Neuronal stem cell (in vitro differentiated cells): ENCODE measurements around the gene ACO1.
"Not testable (repeated sequence)": the region's sequence is repeated elsewhere in the genome, so short reads cannot be mapped to it uniquely, and the experiment has no call there.

Experiments used
- DNase-seq: peaks from one replicate; pipeline ENCODE4 v3.0.0-alpha.2; 2013; ENCODE audit warnings: low spot score
- H2AFZ ChIP-seq: one replicate; pipeline ENCODE4 v1.6.1; 2013; ENCODE audit warnings: mild to moderate bottlenecking, low read length, inconsistent platforms
- H2AK5ac ChIP-seq: 2 replicates; pipeline ENCODE4 v1.6.1; 2013; ENCODE audit warnings: low read depth, mild to moderate bottlenecking, inconsistent platforms, low read length, moderate library complexity, mixed read lengths
- H2BK120ac ChIP-seq: 2 replicates; pipeline ENCODE4 v1.6.1; 2013; ENCODE audit warnings: low read depth, mild to moderate bottlenecking, inconsistent platforms, low read length, moderate library complexity, mixed read lengths
- H2BK12ac ChIP-seq: one replicate; pipeline ENCODE4 v1.6.1; 2013; ENCODE audit warnings: low read length, inconsistent platforms
- H2BK15ac ChIP-seq: 2 replicates; pipeline ENCODE4 v1.6.1; 2013; ENCODE audit warnings: mild to moderate bottlenecking, low read length, inconsistent platforms, mixed read lengths
- H2BK5ac ChIP-seq: one replicate; pipeline ENCODE4 v1.6.1; 2013; ENCODE audit warnings: inconsistent platforms, mild to moderate bottlenecking, low read length, moderate library complexity
- H3K14ac ChIP-seq: one replicate; pipeline ENCODE4 v1.6.1; 2013; ENCODE audit warnings: low read length, inconsistent platforms
- H3K18ac ChIP-seq: 2 replicates; pipeline ENCODE4 v1.6.1; 2013; ENCODE audit warnings: low read length, inconsistent platforms
- H3K23ac ChIP-seq: 2 replicates; pipeline ENCODE4 v1.6.1; 2013; ENCODE audit warnings: low read depth, mild to moderate bottlenecking, mixed read lengths, low read length, inconsistent platforms; ENCODE audit not compliant: poor library complexity
- H3K27ac ChIP-seq: replicated peaks from 3 replicates; pipeline ENCODE4 v1.5.1; 2013; ENCODE audit warnings: low read length, inconsistent platforms
- H3K27me3 ChIP-seq, 3 experiments: 2 replicates each; pipeline ENCODE4 v1.6.1; 2013; ENCODE audit warnings: low read length in 3 of 3, mild to moderate bottlenecking in 2 of 3, inconsistent platforms in 1 of 3, low read depth in 1 of 3, mixed read lengths in 1 of 3, moderate library complexity in 1 of 3; ENCODE audit not compliant: control insufficient read depth in 3 of 3, insufficient read depth in 3 of 3
- H3K36me3 ChIP-seq, 2 donors: replicated peaks in 1 of 2; 2 replicates each; pipeline ENCODE4 v1.6.1; 2013; ENCODE audit warnings: low read length in 2 of 2; ENCODE audit not compliant: control insufficient read depth in 2 of 2, insufficient read depth in 2 of 2
- H3K4ac ChIP-seq: 2 replicates; pipeline ENCODE4 v1.6.1; 2013; ENCODE audit warnings: inconsistent platforms, mild to moderate bottlenecking, low read length, moderate library complexity
- H3K4me1 ChIP-seq, 2 donors: 1 replicate in 1 of 2; 2 replicates in 1 of 2; pipeline ENCODE4 v1.6.1; 2013; ENCODE audit warnings: low read length in 2 of 2, low read depth in 1 of 2; ENCODE audit not compliant: control insufficient read depth in 2 of 2, insufficient read depth in 1 of 2
- H3K4me2 ChIP-seq: one replicate; pipeline ENCODE4 v1.6.1; 2013; ENCODE audit warnings: mild to moderate bottlenecking, low read length, inconsistent platforms; ENCODE audit not compliant: insufficient read depth, poor library complexity, severe bottlenecking
- H3K4me3 ChIP-seq, 2 donors: 2 replicates each; pipeline ENCODE4 v1.5.1; 2013; ENCODE audit warnings: low read length in 2 of 2, mild to moderate bottlenecking in 2 of 2, inconsistent platforms in 1 of 2, moderate library complexity in 1 of 2
- H3K79me1 ChIP-seq: one replicate; pipeline ENCODE4 v1.6.1; 2013; ENCODE audit warnings: low read depth, mild to moderate bottlenecking, inconsistent platforms, low read length, moderate library complexity
- H3K9ac ChIP-seq: one replicate; pipeline ENCODE4 v1.6.1; 2013; ENCODE audit warnings: mild to moderate bottlenecking, low read depth, low read length, inconsistent platforms; ENCODE audit not compliant: poor library complexity
- H3K9me3 ChIP-seq, 2 donors: replicated peaks in 1 of 2; 2 replicates each; pipeline versions ENCODE3 to v1.6.1; 2013; ENCODE audit warnings: low read length in 2 of 2, mild to moderate bottlenecking in 2 of 2, inconsistent platforms in 1 of 2, low read depth in 1 of 2, mixed read lengths in 1 of 2, moderate library complexity in 1 of 2; ENCODE audit not compliant: control insufficient read depth in 2 of 2, insufficient read depth in 1 of 2
- H4K8ac ChIP-seq: one replicate; pipeline ENCODE4 v1.6.1; 2013; ENCODE audit warnings: low read depth, mild to moderate bottlenecking, inconsistent platforms, low read length, moderate library complexity
- H4K91ac ChIP-seq: one replicate; pipeline ENCODE4 v1.6.1; 2013; ENCODE audit warnings: low read length, low read depth, mild to moderate bottlenecking, inconsistent platforms; ENCODE audit not compliant: poor library complexity
- WGBS, 2 donors: extraction: QIAGEN DNeasy Blood & Tissue Kit; methylation state at CpG; one replicate each; pipeline ENCODE4 v1.1.7; 2013; ENCODE audit warnings: missing lambda C conversion rate in 2 of 2, mixed read lengths in 1 of 2; ENCODE audit not compliant: insufficient read length in 2 of 2, insufficient replicate concordance in 1 of 2; ENCODE audit errors: extremely low coverage in 2 of 2; 5-methylcytosine and 5-hydroxymethylcytosine counted together

Gene ACO1

DNA sequence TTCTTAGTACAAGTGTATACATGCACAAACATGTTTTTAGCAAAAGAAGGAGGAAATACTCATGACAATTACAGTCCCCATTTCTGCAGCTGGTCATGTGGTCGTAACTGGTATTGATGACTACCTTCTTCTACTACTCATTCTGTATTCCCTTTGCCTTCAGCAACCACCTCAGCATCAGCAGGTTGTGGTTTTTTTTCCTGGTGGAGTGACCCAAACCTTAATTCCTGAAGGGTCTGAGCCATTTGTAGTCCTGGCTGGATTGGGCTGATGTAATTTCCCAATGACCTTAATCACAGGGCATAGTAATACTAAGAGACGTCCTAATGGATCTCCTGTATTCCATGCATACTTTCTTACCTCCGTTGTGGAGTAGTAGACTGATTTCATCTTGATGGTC lies 31.0 kb upstream of the ACO1 start:
- H3K4me2 ChIP-seq, H2BK5ac ChIP-seq: not testable (repeated sequence)

DNA sequence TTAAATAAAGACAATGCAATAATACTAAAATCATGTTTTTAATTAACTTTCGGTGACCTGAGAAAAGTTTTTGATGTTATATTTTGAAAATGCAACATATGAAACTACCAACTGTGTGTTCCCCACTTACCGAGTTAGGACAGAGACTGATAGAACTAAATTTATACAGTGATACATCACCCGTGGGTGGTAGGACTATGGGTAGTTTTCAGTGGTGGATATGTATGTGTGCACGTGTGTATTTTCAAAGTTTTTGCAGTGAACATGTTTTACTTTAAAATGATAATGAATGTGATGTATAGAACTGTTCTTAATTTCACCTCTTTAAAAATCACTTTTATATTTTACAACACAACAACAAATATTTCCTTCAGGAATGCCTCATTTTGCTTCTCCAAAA lies 25.0 kb upstream of the ACO1 start:
- no peaks in the 10 kb centered on the region for H3K36me3 ChIP-seq
- H3K23ac ChIP-seq = no peak overlapping the region
- H3K79me1 ChIP-seq = no peaks in the 10 kb centered on the region
- no peak overlapping the region for H3K9ac ChIP-seq
- H3K4me2 ChIP-seq = no peak overlapping the region
- H2BK120ac ChIP-seq = no peak overlapping the region
- H4K91ac ChIP-seq = no peak overlapping the region
- peaks cover 0 to 2% of the 10 kb centered on the region in 2 donors for H3K9me3 ChIP-seq
- no peak overlapping the region for H2BK5ac ChIP-seq
- H2AK5ac ChIP-seq = no peak overlapping the region
- no peak for DNase-seq
- no peaks in the 10 kb centered on the region for H3K27me3 ChIP-seq
- H2AFZ ChIP-seq = no peak overlapping the region
- no peak overlapping the region for H4K8ac ChIP-seq
- no peak overlapping the region for H3K4ac ChIP-seq
- no peak overlapping the region for H3K18ac ChIP-seq
- no peaks in the 10 kb centered on the region for H3K4me1 ChIP-seq
- no peak overlapping the region for H3K27ac ChIP-seq
- no peak overlapping the region for H3K4me3 ChIP-seq
- WGBS, 2 donors = no CpG with 5 or more reads among the region's 4 CpGs
- H3K14ac ChIP-seq = no peak overlapping the region
- H2BK12ac ChIP-seq = no peak overlapping the region
- no peak overlapping the region for H2BK15ac ChIP-seq

More for the DNA sequence above, 31.0 kb upstream of the ACO1 start:
- not testable (repeated sequence) for H2BK12ac ChIP-seq, H2BK15ac ChIP-seq, H3K18ac ChIP-seq, H2AK5ac ChIP-seq, H3K4me3 ChIP-seq, H3K27me3 ChIP-seq, H3K9me3 ChIP-seq, H3K4ac ChIP-seq, H3K4me1 ChIP-seq, H4K91ac ChIP-seq, H2AFZ ChIP-seq, H3K9ac ChIP-seq, H2BK120ac ChIP-seq, H4K8ac ChIP-seq, H3K79me1 ChIP-seq, H3K27ac ChIP-seq, H3K23ac ChIP-seq, H3K14ac ChIP-seq, DNase-seq, H3K36me3 ChIP-seq
- WGBS, 2 donors = no CpG with 5 or more reads among the region's 3 CpGs

DNA sequence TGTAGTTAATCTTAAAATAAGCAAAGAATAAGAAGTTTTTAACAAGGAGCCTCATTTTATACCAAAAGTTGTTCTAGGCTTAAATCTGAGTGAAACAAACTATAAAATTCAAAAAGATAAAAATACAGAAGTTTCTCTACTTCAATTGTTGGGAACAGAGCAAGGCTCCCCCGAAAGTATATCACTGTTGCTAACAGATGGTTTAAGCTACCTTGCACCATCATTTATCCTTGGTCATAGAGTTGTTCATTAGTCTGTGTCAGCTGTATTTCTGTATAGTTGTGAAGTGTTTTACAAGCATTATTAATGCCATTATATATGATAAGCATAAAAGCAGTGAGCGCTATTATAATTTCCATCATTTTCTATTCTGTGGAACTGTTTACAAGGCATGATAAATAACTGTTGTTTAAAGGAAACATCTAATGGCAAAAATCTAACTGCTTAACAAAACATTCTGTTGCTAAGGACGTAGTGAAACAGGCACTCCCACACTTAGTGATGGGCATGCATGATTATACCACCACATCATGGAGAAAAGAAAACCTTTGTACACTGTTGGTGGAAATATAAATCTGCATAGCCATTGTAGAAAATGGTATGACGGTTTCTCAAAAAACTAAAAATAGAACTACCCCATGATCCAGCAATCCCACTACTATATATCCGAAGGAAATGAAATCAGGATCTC lies 23.3 kb upstream of the ACO1 start:
- no peak overlapping the region for H3K18ac ChIP-seq
- no peak overlapping the region for H2AFZ ChIP-seq
- no peak overlapping the region for H2BK120ac ChIP-seq
- no peak overlapping the region for H2BK15ac ChIP-seq
- no peak overlapping the region for H3K4ac ChIP-seq
- no peak overlapping the region for H4K91ac ChIP-seq
- no peak for DNase-seq
- no CpG with 5 or more reads among the region's 5 CpGs for WGBS, 2 donors
- no peak overlapping the region for H3K4me2 ChIP-seq
- H3K14ac ChIP-seq = no peak overlapping the region
- H3K4me3 ChIP-seq = no peak overlapping the region
- H3K36me3 ChIP-seq = no peaks in the 10 kb centered on the region
- no peaks in the 10 kb centered on the region for H3K79me1 ChIP-seq
- H3K23ac ChIP-seq = no peak overlapping the region
- peaks cover 0 to 2% of the 10 kb centered on the region in 2 donors for H3K9me3 ChIP-seq
- no peak overlapping the region for H2AK5ac ChIP-seq
- H4K8ac ChIP-seq = no peak overlapping the region
- no peak overlapping the region for H2BK5ac ChIP-seq
- no peaks in the 10 kb centered on the region for H3K27me3 ChIP-seq
- H3K27ac ChIP-seq = no peak overlapping the region
- no peak overlapping the region for H3K9ac ChIP-seq
- no peaks in the 10 kb centered on the region for H3K4me1 ChIP-seq
- H2BK12ac ChIP-seq = no peak overlapping the region

DNA sequence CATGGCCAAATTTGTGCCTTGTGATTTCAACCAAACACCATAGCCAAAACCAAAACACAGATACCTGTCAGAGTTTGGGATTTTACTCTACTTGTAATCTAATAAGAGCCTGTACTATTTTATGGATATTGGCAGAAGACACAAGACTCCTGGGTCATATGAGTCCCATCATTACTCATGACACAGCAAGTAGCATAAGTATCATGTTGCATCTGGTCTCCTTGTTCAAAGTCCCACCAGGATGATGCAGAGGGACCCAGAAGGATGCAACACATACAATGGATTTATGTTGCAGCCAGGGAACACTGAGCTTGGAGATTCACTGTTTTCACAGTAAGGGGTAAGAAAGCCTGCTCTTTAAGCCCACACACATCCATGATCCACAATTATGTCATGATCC lies 13.2 kb upstream of the ACO1 start:
- Histone ChIP-seq H2BK5ac (no peak overlapping the region), H3K27me3 (no peaks in the 10 kb centered on the region), H2AFZ (no peak overlapping the region), H2BK120ac (no peak overlapping the region), H2BK15ac (no peak overlapping the region), H3K4ac (no peak overlapping the region), H3K4me3 (no peak overlapping the region), H3K18ac (no peak overlapping the region), H3K9me3 (no peaks in the 10 kb centered on the region), H3K14ac (no peak overlapping the region), H3K23ac (no peak overlapping the region), H3K27ac (no peak overlapping the region), H2AK5ac (no peak overlapping the region), H3K9ac (no peak overlapping the region), H3K4me2 (no peak overlapping the region), H4K8ac (no peak overlapping the region), H2BK12ac (no peak overlapping the region), H4K91ac (no peak overlapping the region), H3K36me3 (no peaks in the 10 kb centered on the region), H3K4me1 (no peaks in the 10 kb centered on the region), H3K79me1 (no peaks in the 10 kb centered on the region)
- DNase-seq = no peak
